Measurements from ENCODE around the gene NETO1.

Gene NETO1

GRCh38 chr18:72720116-72720515 lies 147.7 kb downstream of the NETO1 start:
- Histone ChIP-seq H3K9ac (ENCODE audit: low read depth, low read length) (no peak overlapping the region), H3K4me3 (ENCODE audit: low read length) (no peak overlapping the region), H3K27me3 (ENCODE audit: insufficient read depth, low read length) (no peaks in the 10 kb centered on the region), H3K4me1 (ENCODE audit: insufficient read depth, low read length) (no peaks in the 10 kb centered on the region), H3K36me3 (ENCODE audit: insufficient read depth, low read depth, low read length) (no peaks in the 10 kb centered on the region), H3K27ac (ENCODE audit: low read length) (no peak overlapping the region), H3K9me3 (ENCODE audit: insufficient read depth, low read depth, low read length) (no peaks in the 10 kb centered on the region)

DNA sequence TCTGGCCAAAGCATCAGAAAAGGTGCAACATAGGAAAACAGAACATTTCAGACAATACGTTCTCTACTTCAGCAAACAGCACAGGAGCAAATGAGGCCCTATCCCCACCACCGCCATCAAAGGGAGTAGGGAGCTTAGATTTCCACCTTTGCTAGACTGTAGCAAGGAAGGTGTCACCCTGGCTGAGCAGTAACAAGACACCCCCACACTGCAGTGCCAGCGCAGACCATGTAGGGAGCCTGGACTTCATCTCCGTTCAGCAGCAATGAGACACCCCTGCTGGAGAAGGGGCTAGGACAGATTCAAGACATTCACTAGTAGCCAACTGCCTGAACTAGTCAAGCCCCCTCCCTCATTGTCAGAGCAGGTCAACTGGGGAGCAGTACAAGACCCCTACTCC lies 163.6 kb downstream of the NETO1 start:
- Histone ChIP-seq H3K4me3 (ENCODE audit: low read length) (no peak overlapping the region), H3K4me1 (ENCODE audit: insufficient read depth, low read length) (no peaks in the 10 kb centered on the region), H3K9me3 (ENCODE audit: insufficient read depth, low read depth, low read length) (no peaks in the 10 kb centered on the region), H3K36me3 (ENCODE audit: insufficient read depth, low read depth, low read length) (no peaks in the 10 kb centered on the region), H3K9ac (ENCODE audit: low read depth, low read length) (no peak overlapping the region), H3K27me3 (ENCODE audit: insufficient read depth, low read length) (no peaks in the 10 kb centered on the region), H3K27ac (ENCODE audit: low read length) (no peak overlapping the region)

GRCh38 chr18:72700961-72701710 lies 166.7 kb downstream of the NETO1 start:
- H3K27ac ChIP-seq (ENCODE audit: low read length), result no peak overlapping the region

DNA sequence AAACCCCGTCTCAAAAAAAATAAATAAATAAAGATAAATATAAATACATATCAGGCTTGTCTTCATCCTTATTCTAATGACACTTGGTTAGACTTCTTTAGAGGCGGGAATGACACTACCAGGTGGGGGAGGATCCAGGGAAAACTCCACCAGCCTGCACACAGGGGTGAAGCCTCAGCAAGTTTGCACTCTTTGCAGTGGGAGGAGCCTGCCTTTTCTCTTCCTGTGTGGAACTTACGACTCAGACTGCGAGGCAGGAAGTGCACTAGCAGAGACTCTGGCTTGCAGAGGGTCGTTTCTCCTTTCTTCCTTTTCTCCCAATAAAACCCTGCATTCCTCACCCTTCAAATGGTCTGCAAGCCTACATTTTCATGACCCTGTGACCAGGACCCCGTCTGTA lies 170.1 kb downstream of the NETO1 start:
- peak overlapping the region; percentile 21; the same call in 1 of the 2 replicates for H3K9ac ChIP-seq (ENCODE audit: low read depth, low read length)
- peaks cover 7% of the 10 kb centered on the region; the same call in 1 of the 2 replicates for H3K4me1 ChIP-seq (ENCODE audit: insufficient read depth, low read length)
- no peaks in the 10 kb centered on the region for H3K27me3 ChIP-seq (ENCODE audit: insufficient read depth, low read length)
- H3K4me3 ChIP-seq (ENCODE audit: low read length), result no peak overlapping the region
- H3K36me3 ChIP-seq (ENCODE audit: insufficient read depth, low read depth, low read length), result no peaks in the 10 kb centered on the region
- H3K27ac ChIP-seq (ENCODE audit: low read length), result no peak overlapping the region
- no peaks in the 10 kb centered on the region for H3K9me3 ChIP-seq (ENCODE audit: insufficient read depth, low read depth, low read length)

More at GRCh38 chr18:72700961-72701710, 166.7 kb downstream of the NETO1 start:
- Histone ChIP-seq H3K4me3 (ENCODE audit: low read length) (no peak overlapping the region), H3K9ac (ENCODE audit: low read depth, low read length) (no peak overlapping the region), H3K36me3 (ENCODE audit: insufficient read depth, low read depth, low read length) (no peaks in the 10 kb centered on the region), H3K27me3 (ENCODE audit: insufficient read depth, low read length) (no peaks in the 10 kb centered on the region), H3K4me1 (ENCODE audit: insufficient read depth, low read length) (no peaks in the 10 kb centered on the region), H3K9me3 (ENCODE audit: insufficient read depth, low read depth, low read length) (no peaks in the 10 kb centered on the region)

DNA sequence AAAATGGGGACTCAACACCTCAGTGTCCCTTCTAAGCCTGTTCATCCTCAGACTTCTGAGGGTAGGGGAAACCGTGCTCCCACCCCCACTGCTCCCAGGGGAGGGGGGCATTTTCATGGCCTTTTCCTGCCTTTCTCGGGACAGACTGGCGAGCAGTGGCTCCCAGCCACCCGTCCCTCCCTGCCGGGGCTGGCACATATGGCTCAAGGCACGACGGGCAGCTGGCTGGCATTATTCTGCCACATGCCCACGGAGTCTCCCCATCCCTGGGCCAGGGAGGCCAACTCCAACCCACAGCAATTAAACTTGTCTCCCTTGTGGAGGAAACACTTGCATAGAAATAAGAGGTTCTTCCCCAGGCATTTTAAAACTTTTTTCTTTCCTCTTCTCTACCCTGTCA lies 175.2 kb downstream of the NETO1 start:
- Histone ChIP-seq H3K9me3 (ENCODE audit: insufficient read depth, low read depth, low read length) (no peaks in the 10 kb centered on the region), H3K27ac (ENCODE audit: low read length) (peak overlapping the region; percentile 22), H3K27me3 (ENCODE audit: insufficient read depth, low read length) (no peaks in the 10 kb centered on the region), H3K4me3 (ENCODE audit: low read length) (peak overlapping the region; percentile 23; the same call in 1 of the 2 replicates), H3K9ac (ENCODE audit: low read depth, low read length) (peak overlapping the region; percentile 17; the same call in 1 of the 2 replicates), H3K36me3 (ENCODE audit: insufficient read depth, low read depth, low read length) (no peaks in the 10 kb centered on the region), H3K4me1 (ENCODE audit: insufficient read depth, low read length) (peaks cover 10% of the 10 kb centered on the region; the same call in 1 of the 2 replicates)
